Skeletal muscle satellite cell (primary cell): ENCODE measurements around the gene RYR3.

Experiments used
- H3K27me3 ChIP-seq: 2 replicates; pipeline ENCODE4 v1.7.0; 2013; ENCODE audit warnings: low read length; ENCODE audit not compliant: control insufficient read depth, insufficient read depth
- H3K36me3 ChIP-seq: 2 replicates; pipeline ENCODE4 v1.7.0; 2013; ENCODE audit warnings: mild to moderate bottlenecking, control low read depth, low read length; ENCODE audit not compliant: insufficient read depth
- H3K4me1 ChIP-seq: 2 replicates; pipeline ENCODE4 v1.7.0; 2013; ENCODE audit warnings: low read length; ENCODE audit not compliant: control insufficient read depth, insufficient read depth
- H3K4me2 ChIP-seq: 2 replicates; pipeline ENCODE4 v1.7.0; 2013; ENCODE audit warnings: mild to moderate bottlenecking, low read length
- H3K4me3 ChIP-seq: 2 replicates; pipeline ENCODE4 v1.7.0; 2013; ENCODE audit warnings: low read length
- H3K9ac ChIP-seq: 2 replicates; pipeline ENCODE4 v1.7.0; 2013; ENCODE audit warnings: mild to moderate bottlenecking, low read depth, low read length, moderate library complexity
- H3K9me3 ChIP-seq: replicated peaks from 2 replicates; pipeline ENCODE4 v1.7.0; 2013; ENCODE audit warnings: mild to moderate bottlenecking, control low read depth, low read length

The RYR3 gene

GRCh38 chr15:33655488-33655887 lies 344.7 kb downstream of the RYR3 start:
- no peaks in the 10 kb centered on the region for H3K4me1 ChIP-seq
- H3K4me3 ChIP-seq = no peak overlapping the region
- no peaks in the 10 kb centered on the region for H3K9me3 ChIP-seq
- no peaks in the 10 kb centered on the region for H3K36me3 ChIP-seq
- H3K9ac ChIP-seq = no peak overlapping the region
- H3K4me2 ChIP-seq = no peak overlapping the region
- H3K27me3 ChIP-seq = no peaks in the 10 kb centered on the region

- no peaks in the 10 kb centered on the region for H3K4me1 ChIP-seq
- H3K9ac ChIP-seq = no peak overlapping the region
- no peak overlapping the region for H3K4me2 ChIP-seq
- H3K4me3 ChIP-seq = no peak overlapping the region
- no peaks in the 10 kb centered on the region for H3K36me3 ChIP-seq
- no peaks in the 10 kb centered on the region for H3K27me3 ChIP-seq
- H3K9me3 ChIP-seq = no peaks in the 10 kb centered on the region
Measured at GRCh38 chr15:33656168-33656567, 345.4 kb downstream of the RYR3 start.

- Histone ChIP-seq H3K4me1 (no peaks in the 10 kb centered on the region), H3K4me2 (no peak overlapping the region), H3K36me3 (no peaks in the 10 kb centered on the region), H3K9me3 (no peaks in the 10 kb centered on the region), H3K9ac (no peak overlapping the region), H3K4me3 (no peak overlapping the region), H3K27me3 (peaks cover 4% of the 10 kb centered on the region)
Measured at GRCh38 chr15:33660151-33660550, 349.4 kb downstream of the RYR3 start.

- H3K4me2 ChIP-seq = no peak overlapping the region
- H3K4me1 ChIP-seq = no peaks in the 10 kb centered on the region
- H3K9me3 ChIP-seq = no peaks in the 10 kb centered on the region
- H3K4me3 ChIP-seq = no peak overlapping the region
- H3K36me3 ChIP-seq = no peaks in the 10 kb centered on the region
- no peak overlapping the region for H3K9ac ChIP-seq
- H3K27me3 ChIP-seq = peaks cover 4% of the 10 kb centered on the region
Measured at GRCh38 chr15:33662014-33662413, 351.2 kb downstream of the RYR3 start.

DNA sequence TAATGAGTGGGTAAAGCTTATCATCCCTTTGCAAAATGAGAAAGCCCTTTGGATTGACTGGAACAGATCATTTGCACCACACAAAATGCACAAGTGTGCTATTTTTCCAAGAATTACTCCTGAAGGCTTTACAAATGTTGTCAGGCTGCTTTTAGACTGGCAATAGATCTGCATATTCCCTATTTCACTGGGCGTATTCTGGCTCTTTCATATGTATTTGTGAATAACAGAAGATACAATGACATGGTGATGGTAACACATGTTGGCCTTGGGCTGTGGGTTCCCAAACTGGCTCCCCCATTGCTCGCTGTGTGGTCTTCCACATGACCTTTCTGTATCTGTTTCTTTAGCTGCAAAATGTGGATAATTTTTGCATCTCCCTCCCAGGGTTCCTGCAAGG lies 354.2 kb downstream of the RYR3 start:
- Histone ChIP-seq H3K36me3 (no peaks in the 10 kb centered on the region), H3K4me2 (no peak overlapping the region), H3K9me3 (no peaks in the 10 kb centered on the region)

DNA sequence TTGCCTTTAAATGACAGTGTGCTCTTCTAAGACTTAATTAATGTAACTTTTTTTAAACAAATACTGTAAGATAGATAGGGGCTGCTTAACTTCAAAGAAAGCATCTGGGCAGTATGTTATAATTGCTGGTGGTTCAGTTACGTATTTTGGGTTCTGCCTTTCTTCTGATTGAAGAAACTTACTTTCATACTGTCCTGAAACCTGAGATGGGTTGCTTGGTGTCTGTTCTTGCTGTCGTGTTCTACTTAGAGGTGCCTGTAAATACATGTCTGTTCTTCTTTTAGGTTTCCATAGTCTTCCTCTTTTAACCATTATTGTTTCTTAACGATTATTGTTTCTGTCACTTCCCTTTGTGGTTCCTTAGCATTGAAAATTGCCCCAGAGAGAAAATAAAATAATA lies 359.8 kb downstream of the RYR3 start:
- Histone ChIP-seq H3K4me1 (no peaks in the 10 kb centered on the region), H3K4me3 (no peak overlapping the region)

More for the DNA sequence above, 354.2 kb downstream of the RYR3 start:
- Histone ChIP-seq H3K4me1 (no peaks in the 10 kb centered on the region), H3K27me3 (peaks cover 7% of the 10 kb centered on the region), H3K9ac (no peak overlapping the region), H3K4me3 (no peak overlapping the region)

DNA sequence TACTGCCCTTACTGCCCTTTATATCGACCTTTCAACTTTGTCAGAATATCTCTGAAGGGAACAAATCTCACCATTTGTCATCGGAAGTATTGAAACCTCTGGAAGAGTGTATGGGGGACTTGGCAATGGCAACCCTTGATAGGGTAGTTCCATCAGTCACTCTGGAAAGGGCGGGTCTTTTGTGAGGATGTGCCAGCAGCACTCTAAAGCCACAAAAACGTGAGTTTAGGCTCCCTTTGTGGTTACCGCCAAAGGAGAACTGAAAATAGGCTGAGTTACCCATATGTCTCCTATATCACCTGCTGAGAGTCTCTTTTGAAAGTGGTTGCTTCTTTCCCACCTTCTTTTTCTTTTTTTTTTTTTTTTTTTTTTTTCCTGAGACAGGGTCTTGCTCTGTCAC lies 360.7 kb downstream of the RYR3 start:
- Histone ChIP-seq H3K36me3 (no peaks in the 10 kb centered on the region), H3K4me1 (no peaks in the 10 kb centered on the region)

More for the DNA sequence above, 359.8 kb downstream of the RYR3 start:
- Histone ChIP-seq H3K4me2 (no peak overlapping the region), H3K36me3 (no peaks in the 10 kb centered on the region), H3K9me3 (no peaks in the 10 kb centered on the region), H3K27me3 (peaks cover 31% of the 10 kb centered on the region), H3K9ac (no peak overlapping the region)

GRCh38 chr15:33675246-33675645 lies 364.5 kb downstream of the RYR3 start:
- Histone ChIP-seq H3K9ac (no peak overlapping the region), H3K4me1 (no peaks in the 10 kb centered on the region), H3K4me3 (no peak overlapping the region), H3K27me3 (peaks cover 47% of the 10 kb centered on the region), H3K4me2 (no peak overlapping the region), H3K9me3 (no peaks in the 10 kb centered on the region), H3K36me3 (no peaks in the 10 kb centered on the region)

More for the DNA sequence above, 360.7 kb downstream of the RYR3 start:
- Histone ChIP-seq H3K9ac (no peak overlapping the region), H3K9me3 (no peaks in the 10 kb centered on the region), H3K4me3 (no peak overlapping the region), H3K27me3 (peaks cover 33% of the 10 kb centered on the region), H3K4me2 (no peak overlapping the region)

- Histone ChIP-seq H3K9me3 (no peaks in the 10 kb centered on the region), H3K36me3 (no peaks in the 10 kb centered on the region), H3K4me1 (no peaks in the 10 kb centered on the region), H3K9ac (no peak overlapping the region), H3K27me3 (peaks cover 55% of the 10 kb centered on the region), H3K4me3 (no peak overlapping the region), H3K4me2 (no peak overlapping the region)
Measured at GRCh38 chr15:33677238-33677830, 366.6 kb downstream of the RYR3 start.

GRCh38 chr15:33678176-33678575 lies 367.4 kb downstream of the RYR3 start:
- H3K4me2 ChIP-seq = no peak overlapping the region
- H3K36me3 ChIP-seq = no peaks in the 10 kb centered on the region
- no peak overlapping the region for H3K4me3 ChIP-seq
- no peaks in the 10 kb centered on the region for H3K4me1 ChIP-seq
- no peaks in the 10 kb centered on the region for H3K9me3 ChIP-seq
- H3K9ac ChIP-seq = no peak overlapping the region
- peaks cover 50% of the 10 kb centered on the region for H3K27me3 ChIP-seq

- Histone ChIP-seq H3K4me2 (no peak overlapping the region), H3K36me3 (no peaks in the 10 kb centered on the region), H3K4me3 (no peak overlapping the region), H3K4me1 (no peaks in the 10 kb centered on the region), H3K27me3 (peaks cover 47% of the 10 kb centered on the region), H3K9me3 (no peaks in the 10 kb centered on the region), H3K9ac (no peak overlapping the region)
Measured at GRCh38 chr15:33678602-33679001, 367.8 kb downstream of the RYR3 start.

DNA sequence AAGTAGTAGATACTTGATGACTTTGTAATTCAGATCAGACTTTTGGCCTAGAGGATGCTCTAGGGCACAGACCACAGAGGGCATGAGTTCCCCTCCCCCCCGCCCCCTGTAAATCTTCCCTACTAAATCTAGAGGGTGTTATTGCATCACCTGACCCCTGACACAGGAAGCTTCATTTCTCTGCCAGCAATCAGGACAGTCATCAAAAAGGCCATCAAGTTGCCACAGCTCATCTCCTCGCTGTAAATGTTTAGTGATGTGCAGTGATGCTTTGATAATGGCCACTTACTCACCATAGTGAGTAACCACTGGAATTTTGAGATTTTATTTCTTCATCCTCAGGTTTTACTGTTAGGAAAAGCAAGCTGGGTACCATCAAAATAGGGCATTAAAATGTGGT lies 368.3 kb downstream of the RYR3 start:
- no peaks in the 10 kb centered on the region for H3K4me1 ChIP-seq

More for the DNA sequence above, 368.3 kb downstream of the RYR3 start:
- Histone ChIP-seq H3K4me3 (no peak overlapping the region), H3K36me3 (no peaks in the 10 kb centered on the region), H3K4me2 (no peak overlapping the region), H3K27me3 (peaks cover 42% of the 10 kb centered on the region), H3K9ac (no peak overlapping the region), H3K9me3 (no peaks in the 10 kb centered on the region)
